Fibroblast of lung (primary cell): ENCODE results near the gene HAUS1. TPM values are rescaled to one million over a fixed set of nuclear protein-coding genes. Genes with fewer than 3 reads are reported as not detected.

Experiments used
- DNase-seq, 2 donors: peaks; one replicate each; pipeline versions ENCODE4 v3.0.0 to v3.0.0-alpha.2; 2010; ENCODE audit warnings: low read depth in 2 of 2
- H2AFZ ChIP-seq: 2 replicates; pipeline ENCODE4 v1.5.1; 2012; ENCODE audit warnings: low read length, control low read depth, inconsistent platforms
- H3K27ac ChIP-seq: 2 replicates; pipeline ENCODE4 v1.5.1; 2011; ENCODE audit warnings: low read length, control low read depth; ENCODE audit not compliant: insufficient read depth
- H3K27me3 ChIP-seq: 2 replicates; pipeline ENCODE4 v1.5.1; 2011; ENCODE audit warnings: mild to moderate bottlenecking, low read length; ENCODE audit not compliant: control insufficient read depth, insufficient read depth
- H3K36me3 ChIP-seq: 2 replicates; pipeline ENCODE4 v1.5.1; 2011; ENCODE audit warnings: low read length; ENCODE audit not compliant: control insufficient read depth, insufficient read depth
- H3K4me1 ChIP-seq: 2 replicates; pipeline ENCODE4 v1.5.1; 2011; ENCODE audit warnings: low read length; ENCODE audit not compliant: control insufficient read depth, insufficient read depth; ENCODE audit errors: extremely low read depth
- H3K4me2 ChIP-seq: 2 replicates; pipeline ENCODE4 v1.5.1; 2011; ENCODE audit warnings: low read length, control low read depth; ENCODE audit not compliant: insufficient read depth; ENCODE audit errors: extremely low read depth
- H3K4me3 ChIP-seq, 4 experiments: fragments of 200-600 bp in 1 of 4; sonication (generic) in 1 of 4; replicated peaks in 1 of 4; 2 replicates each; pipeline ENCODE4 v1.5.1; 2011 to 2016; ENCODE audit warnings: low read length in 4 of 4, low read depth in 3 of 4, mild to moderate bottlenecking in 3 of 4, control low read depth in 2 of 4, inconsistent platforms in 1 of 4, mixed read lengths in 1 of 4; ENCODE audit not compliant: insufficient read depth in 1 of 4; ENCODE audit errors: control extremely low read depth in 1 of 4
- H3K79me2 ChIP-seq: 2 replicates; pipeline ENCODE4 v1.5.1; 2012; ENCODE audit warnings: mild to moderate bottlenecking, low read length, inconsistent platforms; ENCODE audit not compliant: control insufficient read depth, insufficient read depth
- H3K9ac ChIP-seq: 2 replicates; pipeline ENCODE4 v1.5.1; 2011; ENCODE audit warnings: mild to moderate bottlenecking, low read length, control low read depth; ENCODE audit not compliant: insufficient read depth
- H3K9me3 ChIP-seq: 2 replicates; pipeline ENCODE4 v1.5.1; 2012; ENCODE audit warnings: low read depth, low read length; ENCODE audit not compliant: control insufficient read depth, insufficient read depth
- H4K20me1 ChIP-seq: 2 replicates; pipeline ENCODE4 v1.5.1; 2011; ENCODE audit warnings: low read length; ENCODE audit not compliant: control insufficient read depth, insufficient read depth; ENCODE audit errors: extremely low read depth
- EZH2 ChIP-seq: IDR thresholded peaks from 2 replicates; pipeline ENCODE4 v1.5.1; 2012; ENCODE audit warnings: low read length, control low read depth, mild to moderate bottlenecking; ENCODE audit errors: missing control alignments
- polyA minus RNA-seq: library from RNA; depleted of rRNA, polyadenylated mRNA; stranded (reverse); fragments of >200 nt; gene quantifications from 2 replicates; pipeline ENCODE4 v1.2.3, GENCODE V29; 2011; ENCODE audit warnings: low replicate concordance
- polyA plus RNA-seq, 2 donors: library from polyadenylated mRNA; depleted of rRNA in 1 of 2; stranded (reverse) in 1 of 2; unstranded in 1 of 2; fragments of >200 nt; gene quantifications; 2 replicates each; pipeline ENCODE4 v1.2.1, GENCODE V29; 2011 to 2012; ENCODE audit warnings: missing spikeins in 1 of 2
- total RNA-seq: library from RNA; depleted of rRNA; stranded (reverse); fragments of >200 nt; gene quantifications from 2 replicates; pipeline ENCODE4 v1.2.1, GENCODE V29; 2014
- TF ChIP-seq, protein P1 (sequence below), 2 donors: IDR thresholded peaks in 1 of 2; conservative IDR thresholded peaks in 1 of 2; 1 replicate in 1 of 2; 2 replicates in 1 of 2; pipeline ENCODE4 v1.5.1; 2011 to 2012; ENCODE audit warnings: low read length in 2 of 2, control low read depth in 1 of 2, inconsistent platforms in 1 of 2, low read depth in 1 of 2, mild to moderate bottlenecking in 1 of 2

HAUS1 gene, protein sequence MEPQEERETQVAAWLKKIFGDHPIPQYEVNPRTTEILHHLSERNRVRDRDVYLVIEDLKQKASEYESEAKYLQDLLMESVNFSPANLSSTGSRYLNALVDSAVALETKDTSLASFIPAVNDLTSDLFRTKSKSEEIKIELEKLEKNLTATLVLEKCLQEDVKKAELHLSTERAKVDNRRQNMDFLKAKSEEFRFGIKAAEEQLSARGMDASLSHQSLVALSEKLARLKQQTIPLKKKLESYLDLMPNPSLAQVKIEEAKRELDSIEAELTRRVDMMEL
- total RNA-seq, result 25.4 and 37.0 TPM in 2 replicates
- 52.8 and 90.3 TPM in 2 replicates for polyA plus RNA-seq
- polyA plus RNA-seq (2012), result 27.5 and 41.6 TPM in 2 replicates
- 4.0 TPM in 1 of 2 replicates, not detected in the other for polyA minus RNA-seq

DNA sequence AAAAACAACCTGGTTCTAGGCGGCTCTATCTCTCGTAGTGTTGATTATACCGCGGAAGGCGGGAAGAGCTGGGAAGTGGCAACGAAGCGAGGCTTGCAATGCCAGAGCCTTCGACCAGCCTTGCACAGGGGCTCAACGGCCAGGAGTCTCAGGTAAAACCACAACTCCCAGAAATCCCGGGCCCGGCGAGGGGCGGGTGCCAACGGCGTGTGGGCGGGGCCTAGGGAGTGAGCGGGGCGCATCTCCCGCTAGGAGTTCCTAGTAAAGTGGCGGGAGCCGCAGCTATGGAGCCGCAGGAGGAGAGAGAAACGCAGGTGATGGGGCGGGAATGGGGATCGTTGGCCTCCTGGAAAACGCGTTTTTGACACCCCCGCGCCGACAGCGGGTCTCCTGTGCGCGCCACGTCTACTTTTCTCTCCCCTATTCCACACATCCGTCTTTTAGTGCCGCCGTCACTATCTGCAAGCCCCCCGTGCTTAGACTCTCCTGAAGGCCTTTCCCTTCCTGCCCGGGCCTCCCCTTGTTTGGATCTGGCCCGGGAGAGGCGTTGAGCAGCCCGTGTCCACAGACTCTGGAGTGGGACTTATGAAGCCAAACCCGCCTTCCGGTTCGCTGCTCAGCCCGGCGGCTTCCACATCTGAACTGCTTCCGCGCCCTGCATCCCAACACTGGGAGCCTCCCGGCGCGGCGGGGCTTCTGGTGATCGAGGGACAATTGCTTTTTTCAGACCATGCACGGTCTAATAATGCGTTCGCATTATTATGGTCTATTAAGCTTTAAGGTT, at the start of gene HAUS1:
HAUS1 (plus strand) TSS at position 258 of the 784 bp plus-strand sequence; CDS start at position 285, 27 bp downstream.
- peak within 1 kb of the TSS; percentile 97 for H2AFZ ChIP-seq
- H3K9me3 ChIP-seq, result no peaks in the 10 kb centered on the region
- DNase-seq, result peak; percentile 74 to 76
- H3K36me3 ChIP-seq, result no peaks in the 10 kb centered on the region
- no peaks in the 10 kb centered on the region for H4K20me1 ChIP-seq
- H3K27ac ChIP-seq, result peak within 1 kb of the TSS; percentile 78
- no peaks in the 10 kb centered on the region for H3K79me2 ChIP-seq
- H3K9ac ChIP-seq, result peak within 1 kb of the TSS; percentile 73
- H3K4me2 ChIP-seq, result peak within 1 kb of the TSS; percentile 88
- H3K4me3 ChIP-seq, result peak within 1 kb of the TSS; percentile 87 to 90 (median 88)
- TF ChIP-seq, protein P1, sequence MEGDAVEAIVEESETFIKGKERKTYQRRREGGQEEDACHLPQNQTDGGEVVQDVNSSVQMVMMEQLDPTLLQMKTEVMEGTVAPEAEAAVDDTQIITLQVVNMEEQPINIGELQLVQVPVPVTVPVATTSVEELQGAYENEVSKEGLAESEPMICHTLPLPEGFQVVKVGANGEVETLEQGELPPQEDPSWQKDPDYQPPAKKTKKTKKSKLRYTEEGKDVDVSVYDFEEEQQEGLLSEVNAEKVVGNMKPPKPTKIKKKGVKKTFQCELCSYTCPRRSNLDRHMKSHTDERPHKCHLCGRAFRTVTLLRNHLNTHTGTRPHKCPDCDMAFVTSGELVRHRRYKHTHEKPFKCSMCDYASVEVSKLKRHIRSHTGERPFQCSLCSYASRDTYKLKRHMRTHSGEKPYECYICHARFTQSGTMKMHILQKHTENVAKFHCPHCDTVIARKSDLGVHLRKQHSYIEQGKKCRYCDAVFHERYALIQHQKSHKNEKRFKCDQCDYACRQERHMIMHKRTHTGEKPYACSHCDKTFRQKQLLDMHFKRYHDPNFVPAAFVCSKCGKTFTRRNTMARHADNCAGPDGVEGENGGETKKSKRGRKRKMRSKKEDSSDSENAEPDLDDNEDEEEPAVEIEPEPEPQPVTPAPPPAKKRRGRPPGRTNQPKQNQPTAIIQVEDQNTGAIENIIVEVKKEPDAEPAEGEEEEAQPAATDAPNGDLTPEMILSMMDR (conservative IDR thresholded peaks at IDR 0.05 in 1 of 2, IDR thresholded peaks at IDR 0.05 in 1 of 2; ENCODE audit: low read depth in 1 of 2, low read length in 2 of 2), result no peak
- no peak for TF ChIP-seq EZH2
- no peaks in the 10 kb centered on the region for H3K27me3 ChIP-seq
- no peaks in the 10 kb centered on the region for H3K4me1 ChIP-seq

DNA sequence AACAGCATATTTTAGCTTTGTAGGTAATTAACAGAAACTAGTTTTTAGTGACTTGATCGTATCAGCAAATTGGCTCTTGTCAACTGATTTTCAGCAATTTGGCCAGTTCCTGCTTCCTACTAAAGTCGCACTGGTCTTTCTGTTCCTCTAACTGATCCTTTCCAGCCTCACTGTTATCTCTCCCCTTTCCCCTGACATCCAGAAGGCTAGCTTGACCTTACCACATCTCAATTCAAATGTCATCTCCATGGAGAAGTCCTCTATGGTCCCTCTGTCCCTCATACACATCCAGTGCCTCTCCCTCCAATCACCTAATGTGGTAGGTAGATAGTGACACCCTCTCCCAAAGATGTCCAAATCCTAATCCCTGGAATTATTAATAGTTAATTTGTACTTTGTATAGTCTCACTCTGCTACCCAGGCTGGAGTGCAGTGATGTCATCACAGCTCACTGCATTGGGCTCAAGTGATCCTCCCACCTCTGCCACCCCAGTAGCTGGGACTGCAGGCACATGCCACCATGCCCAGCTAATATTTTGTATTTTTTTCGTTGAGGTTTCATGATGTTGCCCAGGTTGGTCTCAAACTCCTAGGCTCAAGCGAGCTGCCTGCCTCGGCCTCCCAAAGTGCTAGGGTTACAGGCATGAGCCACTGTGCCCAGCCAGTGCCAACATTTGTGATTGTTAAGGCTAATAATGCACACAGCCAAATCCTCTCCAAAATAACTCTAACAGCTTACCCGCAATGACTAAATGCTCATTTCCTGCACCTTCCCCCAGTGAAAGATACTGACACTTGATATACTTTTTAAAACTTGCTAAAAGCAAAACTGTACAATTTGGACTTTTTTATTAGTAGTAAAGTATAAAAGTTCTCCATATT, 49.0 kb upstream of the HAUS1 start:
- Histone ChIP-seq H3K79me2 (no peaks in the 10 kb centered on the region), H3K27me3 (no peaks in the 10 kb centered on the region), H3K27ac (no peak overlapping the region), H2AFZ (no peak overlapping the region), H3K4me1 (no peaks in the 10 kb centered on the region), H3K4me3 (no peak overlapping the region), H3K36me3 (no peaks in the 10 kb centered on the region), H3K9ac (no peak overlapping the region), H3K4me2 (no peak overlapping the region), H4K20me1 (no peaks in the 10 kb centered on the region), H3K9me3 (no peaks in the 10 kb centered on the region)
- DNase-seq, result no peak
- TF ChIP-seq, protein P1 (conservative IDR thresholded peaks at IDR 0.05 in 1 of 2, IDR thresholded peaks at IDR 0.05 in 1 of 2; ENCODE audit: low read depth in 1 of 2, low read length in 2 of 2), result no peak
- no peak for TF ChIP-seq EZH2
